GM12874 (cell line): ENCODE measurements around the gene TRIM9.

Source experiments
- TF ChIP-seq, protein P1 (sequence below): IDR thresholded peaks from 2 replicates; pipeline ENCODE4 v1.5.1; 2011; ENCODE audit warnings: low read depth, mild to moderate bottlenecking, control low read depth, low read length, moderate library complexity; ENCODE audit not compliant: insufficient read depth

TRIM9 gene

GRCh38 chr14:51107801-51108200 is 12.9 kb upstream of the TRIM9 start:
- TF ChIP-seq, protein P1, sequence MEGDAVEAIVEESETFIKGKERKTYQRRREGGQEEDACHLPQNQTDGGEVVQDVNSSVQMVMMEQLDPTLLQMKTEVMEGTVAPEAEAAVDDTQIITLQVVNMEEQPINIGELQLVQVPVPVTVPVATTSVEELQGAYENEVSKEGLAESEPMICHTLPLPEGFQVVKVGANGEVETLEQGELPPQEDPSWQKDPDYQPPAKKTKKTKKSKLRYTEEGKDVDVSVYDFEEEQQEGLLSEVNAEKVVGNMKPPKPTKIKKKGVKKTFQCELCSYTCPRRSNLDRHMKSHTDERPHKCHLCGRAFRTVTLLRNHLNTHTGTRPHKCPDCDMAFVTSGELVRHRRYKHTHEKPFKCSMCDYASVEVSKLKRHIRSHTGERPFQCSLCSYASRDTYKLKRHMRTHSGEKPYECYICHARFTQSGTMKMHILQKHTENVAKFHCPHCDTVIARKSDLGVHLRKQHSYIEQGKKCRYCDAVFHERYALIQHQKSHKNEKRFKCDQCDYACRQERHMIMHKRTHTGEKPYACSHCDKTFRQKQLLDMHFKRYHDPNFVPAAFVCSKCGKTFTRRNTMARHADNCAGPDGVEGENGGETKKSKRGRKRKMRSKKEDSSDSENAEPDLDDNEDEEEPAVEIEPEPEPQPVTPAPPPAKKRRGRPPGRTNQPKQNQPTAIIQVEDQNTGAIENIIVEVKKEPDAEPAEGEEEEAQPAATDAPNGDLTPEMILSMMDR: no peak

- TF ChIP-seq, protein P1: no peak
Observed at GRCh38 chr14:51104467-51104866, 9.6 kb upstream of the TRIM9 start.

- TF ChIP-seq, protein P1: no peak
Observed at GRCh38 chr14:51097287-51097686, 2.4 kb upstream of the TRIM9 start.

GRCh38 chr14:51096870-51097269 is 2.0 kb upstream of the TRIM9 start:
- TF ChIP-seq, protein P1: no peak

DNA sequence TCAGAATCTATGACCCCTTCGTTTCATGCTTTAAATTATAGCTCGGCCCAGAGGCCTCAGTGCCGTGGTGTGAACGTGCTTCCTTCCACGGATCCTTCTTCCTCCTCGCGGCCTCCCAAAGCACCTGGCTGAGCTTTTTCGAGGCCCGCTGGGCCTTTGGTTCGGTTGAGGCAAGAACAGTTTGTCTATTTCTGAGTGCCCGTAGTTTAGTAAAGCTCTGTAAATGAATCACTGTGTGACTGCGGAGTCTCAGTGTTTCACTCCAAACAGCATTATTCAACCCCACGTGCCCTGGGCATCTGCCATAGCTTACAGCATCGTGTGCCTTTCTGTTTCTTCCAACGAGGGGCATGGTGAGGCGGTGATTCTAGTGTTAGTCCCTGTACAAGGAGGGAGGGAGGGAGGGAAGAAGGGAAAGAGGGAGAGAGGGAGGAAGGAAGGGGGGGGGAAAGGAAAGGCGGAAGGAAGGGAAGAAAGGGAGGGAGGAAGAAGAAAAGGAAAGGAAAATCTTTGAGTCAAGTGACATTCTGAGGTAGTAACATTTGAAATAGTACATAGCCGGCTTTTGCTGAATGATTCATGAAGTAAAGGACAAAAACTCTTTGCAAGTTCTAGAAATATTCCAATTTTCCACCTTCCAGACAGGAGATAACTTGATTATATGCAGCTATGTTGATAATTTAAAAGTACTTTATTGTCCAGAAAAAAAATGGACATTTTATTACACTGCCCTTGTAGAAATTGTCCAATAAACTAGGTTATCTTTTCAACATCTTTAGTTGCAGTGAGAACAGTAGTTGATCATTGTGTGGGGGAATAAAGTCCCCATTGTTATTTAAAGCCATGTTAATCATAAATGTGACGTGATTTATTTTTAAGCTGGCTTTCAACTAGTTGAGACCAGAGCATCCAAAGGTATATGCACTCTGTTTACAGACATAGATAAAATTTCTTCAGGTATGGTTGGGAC is 1.2 kb upstream of the TRIM9 start:
- TF ChIP-seq, protein P1: no peak

GRCh38 chr14:51094282-51094821 is 553 bp downstream of the TRIM9 start:
- TF ChIP-seq, protein P1: no peak

DNA sequence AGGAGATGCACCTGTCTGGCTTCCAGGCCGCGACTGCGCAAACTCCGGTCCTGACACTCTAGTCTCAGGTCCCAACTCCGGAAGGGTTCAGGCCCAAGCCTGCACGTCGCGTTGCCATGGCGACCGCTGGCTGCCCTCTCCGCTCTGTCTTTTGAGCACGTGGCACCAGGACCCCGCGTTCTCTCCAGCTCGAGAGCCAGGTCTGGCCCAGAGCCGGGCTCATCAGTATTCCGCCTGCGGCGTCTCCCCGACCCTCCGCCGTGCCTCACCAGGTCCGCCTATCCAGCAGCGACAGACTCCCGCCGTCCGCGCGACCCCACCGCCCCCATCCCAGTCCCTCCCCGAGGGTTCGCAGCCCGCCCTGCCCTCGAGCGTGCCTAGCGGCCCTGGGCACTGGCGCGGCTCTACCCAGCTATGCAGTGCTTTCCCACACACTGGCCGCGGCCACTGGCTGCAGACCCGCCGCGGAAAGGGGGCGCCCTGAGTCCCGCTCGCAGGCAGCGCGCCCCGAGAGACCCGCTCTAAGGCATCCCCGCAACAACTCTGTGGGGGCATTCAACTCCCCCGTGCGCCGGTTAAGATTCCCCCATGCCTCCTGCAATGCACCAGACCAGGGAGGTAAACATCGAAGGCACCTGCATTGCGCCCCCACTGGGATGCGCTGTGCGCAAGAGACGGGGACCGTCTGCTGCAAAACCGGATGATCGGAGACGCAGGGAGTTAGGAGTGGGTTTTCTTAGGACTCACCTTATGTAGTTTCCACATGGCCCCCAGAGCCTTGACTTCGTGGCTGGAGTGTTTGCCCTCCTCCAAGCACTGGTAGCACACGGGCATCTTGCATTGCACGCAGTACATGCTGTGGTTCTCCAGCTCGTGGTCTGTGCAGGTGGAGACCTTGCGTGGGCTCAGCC is 1.3 kb downstream of the TRIM9 start:
- TF ChIP-seq, protein P1: peak; percentile 28; the same call in 1 of the 2 replicates
